ENCODE data around the gene PCDHGA1.
A peak's percentile ranks its signal among the peaks of the same experiment; 100 is the strongest.

PCDHGA1 gene

GRCh38 chr5:141493500-141494422 is 163.4 kb downstream of the PCDHGA1 start:
- no peak for DNase-seq

GRCh38 chr5:141494761-141495452 is 164.6 kb downstream of the PCDHGA1 start:
- no peak for DNase-seq

- DNase-seq: no peak
Measured at GRCh38 chr5:141495453-141495811, 165.1 kb downstream of the PCDHGA1 start.

- DNase-seq: no peak
Measured at GRCh38 chr5:141496038-141496437, 165.7 kb downstream of the PCDHGA1 start.

- no peak for DNase-seq
Measured at GRCh38 chr5:141501761-141502160, 171.4 kb downstream of the PCDHGA1 start.

- DNase-seq: no peak
Measured at GRCh38 chr5:141503681-141504080, 173.4 kb downstream of the PCDHGA1 start.

GRCh38 chr5:141504216-141504615 is 173.9 kb downstream of the PCDHGA1 start:
- peak; percentile 52 for DNase-seq

- no peak for DNase-seq
Measured at GRCh38 chr5:141506381-141507155, 176.3 kb downstream of the PCDHGA1 start.

- DNase-seq: no peak
Measured at GRCh38 chr5:141507387-141508091, 177.2 kb downstream of the PCDHGA1 start.

GRCh38 chr5:141508440-141508797 is 178.1 kb downstream of the PCDHGA1 start:
- no peak for DNase-seq

GRCh38 chr5:141508798-141509611 is 178.7 kb downstream of the PCDHGA1 start:
- peak; percentile 52 for DNase-seq

- no peak for DNase-seq
Measured at GRCh38 chr5:141510160-141510559, 179.8 kb downstream of the PCDHGA1 start.

GRCh38 chr5:141510850-141511601 is 180.7 kb downstream of the PCDHGA1 start:
- no peak for DNase-seq

GRCh38 chr5:141511771-141512325 is 181.5 kb downstream of the PCDHGA1 start:
- no peak for DNase-seq

GRCh38 chr5:141512390-141512910 is 182.1 kb downstream of the PCDHGA1 start:
- DNase-seq: peak; percentile 67

- peak; percentile 84 for DNase-seq
Measured at GRCh38 chr5:141512911-141513626, 182.8 kb downstream of the PCDHGA1 start.

- DNase-seq: peak; percentile 89
Measured at GRCh38 chr5:141513627-141514329, 183.5 kb downstream of the PCDHGA1 start.

GRCh38 chr5:141514330-141515133 is 184.2 kb downstream of the PCDHGA1 start:
- peak; percentile 84 for DNase-seq

Data from NCI-H1694 treated with DMSO at 0.1 percent for 48 hours (cell line).